ENCODE data around the gene SLC4A8.

Gene SLC4A8

GRCh38 chr12:51522696-51523095 is 98.1 kb downstream of the SLC4A8 start:
- no peak for DNase-seq (ENCODE audit: extremely low read depth, low read depth)
- TF ChIP-seq CTCF (IDR thresholded peaks at IDR 0.05; ENCODE audit: low read depth, low read length): no peak

GRCh38 chr12:51524386-51524901 is 99.8 kb downstream of the SLC4A8 start:
- TF ChIP-seq CTCF (IDR thresholded peaks at IDR 0.05; ENCODE audit: low read depth, low read length): no peak
- no peak for DNase-seq (ENCODE audit: extremely low read depth, low read depth)

- TF ChIP-seq CTCF (IDR thresholded peaks at IDR 0.05; ENCODE audit: low read depth, low read length): no peak
- no peak for DNase-seq (ENCODE audit: extremely low read depth, low read depth)
Observed at GRCh38 chr12:51525518-51525917, 100.9 kb downstream of the SLC4A8 start.

- TF ChIP-seq CTCF (IDR thresholded peaks at IDR 0.05; ENCODE audit: low read depth, low read length): no peak
Observed at GRCh38 chr12:51527966-51528365, 103.3 kb downstream of the SLC4A8 start.

GRCh38 chr12:51528852-51529650 is 104.4 kb downstream of the SLC4A8 start:
- no peak for TF ChIP-seq CTCF (IDR thresholded peaks at IDR 0.05; ENCODE audit: low read depth, low read length)
- no peak for DNase-seq (ENCODE audit: extremely low read depth, low read depth)

More at GRCh38 chr12:51527966-51528365, 103.3 kb downstream of the SLC4A8 start:
- no peak for DNase-seq (ENCODE audit: extremely low read depth, low read depth)

GRCh38 chr12:51529651-51529970 is 105.0 kb downstream of the SLC4A8 start:
- DNase-seq (ENCODE audit: extremely low read depth, low read depth): no peak
- no peak for TF ChIP-seq CTCF (IDR thresholded peaks at IDR 0.05; ENCODE audit: low read depth, low read length)

GRCh38 chr12:51530208-51530607 is 105.6 kb downstream of the SLC4A8 start:
- no peak for DNase-seq (ENCODE audit: extremely low read depth, low read depth)
- no peak for TF ChIP-seq CTCF (IDR thresholded peaks at IDR 0.05; ENCODE audit: low read depth, low read length)
